Left lung (tissue), 10 donors: ENCODE measurements around the gene TSPOAP1. TPM values are rescaled to one million over a fixed set of nuclear protein-coding genes. Genes with fewer than 3 reads are reported as not detected.

ENCODE experiments used
- ATAC-seq: fragments of 200-7000 bp; cut with Tn5 transposase; one replicate; pipeline ENCODE4 v1.9.1; 2020; ENCODE audit warnings: moderate library complexity
- DNase-seq, 4 donors: peaks; one replicate each; pipeline ENCODE4 v3.0.0-alpha.2; 2013 to 2020
- H3K27ac ChIP-seq, 2 donors: fragments of 200-600 bp; sonication (generic) in 1 of 2; one replicate each; pipeline versions ENCODE4 v1.5.0 to v1.8.0; 2020 to 2021
- H3K27me3 ChIP-seq, 2 donors: fragments of 200-600 bp; sonication (generic) in 1 of 2; one replicate each; pipeline versions ENCODE4 v1.5.0 to v1.8.0; 2020 to 2021
- H3K36me3 ChIP-seq, 2 donors: fragments of 200-600 bp; sonication (generic) in 1 of 2; one replicate each; pipeline versions ENCODE4 v1.5.0 to v1.8.0; 2020 to 2021
- H3K4me1 ChIP-seq, 2 donors: fragments of 200-600 bp; one replicate each; pipeline ENCODE4 v1.8.0; 2021
- H3K4me3 ChIP-seq, 2 donors: fragments of 200-600 bp; sonication (generic) in 1 of 2; one replicate each; pipeline versions ENCODE4 v1.5.0 to v1.8.0; 2020 to 2021; ENCODE audit warnings: mild to moderate bottlenecking in 1 of 2
- H3K9me3 ChIP-seq, 2 donors: fragments of 200-600 bp; sonication (generic) in 1 of 2; one replicate each; pipeline versions ENCODE4 v1.5.0 to v1.8.0; 2020 to 2021
- CTCF ChIP-seq, 2 donors: fragments of 200-600 bp; sonication (generic) in 1 of 2; IDR thresholded peaks; one replicate each; pipeline versions ENCODE4 v1.5.0 to v1.8.0; 2021; ENCODE audit warnings: antibody characterized with exemption in 2 of 2
- intact Hi-C, 2 donors: fragments of 100-400 bp; cut with DNase I; formaldehyde crosslinking; loops; one replicate each; pipeline versions ENCODE4 v1.11.2 to v1.14.2; 2022
- polyA plus RNA-seq, 6 donors: library from polyadenylated mRNA; unstranded; fragments of 120-200 nt; gene quantifications; one replicate each; pipeline ENCODE4 v1.2.1, GENCODE V29; 2013; ENCODE audit not compliant: insufficient read length in 6 of 6
- total RNA-seq, 2 donors: library from RNA; stranded (reverse); fragmentation: NEBNext Ultra II Directional; extraction: Animal tissue kit (Norgen Biotek cat#: 25700); gene quantifications; one replicate each; pipeline ENCODE4 v1.2.1, GENCODE V29; 2021
- donor health status: DM: no; HTN: yes; CAD: no.
- donor health status: DM: no; HTN: no; CAD: no.

The TSPOAP1 gene
- total and polyA plus RNA-seq, 8 donors = 7.9 to 65.0 (median 52.7) TPM

GRCh38 chr17:58284613-58285421 is 43.8 kb downstream of the TSPOAP1 start:
- peak in 1 of 4 donors; percentile 19 for DNase-seq
- no peak for TF ChIP-seq CTCF (IDR thresholded peaks at IDR 0.05)
- H3K36me3 ChIP-seq = no peaks in the 10 kb centered on the region
- intact Hi-C loops = no loop called here
- no peak for ATAC-seq
- H3K27me3 ChIP-seq = peaks cover 9 to 66% of the 10 kb centered on the region in 2 donors
- H3K9me3 ChIP-seq = no peaks in the 10 kb centered on the region
- H3K4me1 ChIP-seq = peaks cover 0 to 37% of the 10 kb centered on the region in 2 donors
- no peak overlapping the region for H3K27ac ChIP-seq
- no peak overlapping the region for H3K4me3 ChIP-seq

DNA sequence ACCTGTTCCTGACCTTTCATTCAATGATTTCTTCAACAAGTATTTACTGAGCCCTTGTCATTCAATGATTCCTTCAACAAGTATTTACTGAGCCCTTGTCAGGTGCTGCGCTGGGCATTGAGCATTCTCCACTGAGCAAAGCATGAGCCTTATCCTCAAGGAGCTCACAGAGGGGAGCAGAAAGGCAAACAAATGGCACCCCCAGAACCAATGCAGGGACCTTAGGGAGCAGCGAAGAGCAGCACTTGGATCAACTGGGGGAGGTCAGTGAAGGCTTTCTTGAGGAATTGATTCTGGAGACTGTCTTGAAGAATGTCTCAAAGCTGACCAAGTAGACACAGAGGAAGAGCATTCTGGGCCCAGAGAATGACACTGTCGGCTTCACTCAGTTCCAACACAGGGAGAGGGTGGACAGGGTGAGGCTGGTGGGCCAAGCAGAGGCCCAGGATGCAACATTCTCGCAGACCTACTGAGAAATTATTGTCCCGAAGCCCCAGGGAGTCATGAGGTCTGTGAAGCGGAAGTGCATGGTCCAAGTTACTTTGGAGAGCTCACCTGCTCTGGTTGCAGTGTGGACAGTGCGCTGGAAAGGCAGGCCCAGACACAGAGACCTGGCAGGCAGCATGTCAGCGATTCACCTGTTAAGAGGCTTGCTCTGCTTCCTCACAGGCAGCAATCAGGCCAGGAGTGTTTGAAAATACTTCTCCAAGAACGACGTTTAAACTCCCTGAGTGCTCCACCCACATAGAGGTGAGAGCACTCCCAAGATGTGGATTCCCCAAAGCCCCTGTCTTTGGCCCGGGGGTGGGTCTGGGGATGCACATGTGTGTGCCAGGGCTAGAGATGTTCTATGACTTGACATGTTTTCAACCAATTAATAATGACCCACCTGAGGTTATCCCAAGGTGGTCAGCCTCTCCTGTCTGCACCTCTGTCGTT is 44.7 kb downstream of the TSPOAP1 start:
- peaks cover 4 to 39% of the 10 kb centered on the region in 2 donors for H3K4me1 ChIP-seq
- ATAC-seq = peak; percentile 36
- no peak for DNase-seq
- no peaks in the 10 kb centered on the region for H3K9me3 ChIP-seq
- H3K4me3 ChIP-seq = no peak overlapping the region
- no peak for TF ChIP-seq CTCF (IDR thresholded peaks at IDR 0.05)
- intact Hi-C loops = no loop called here
- H3K27ac ChIP-seq = no peak overlapping the region
- H3K27me3 ChIP-seq = peaks cover 12 to 66% of the 10 kb centered on the region in 2 donors
- no peaks in the 10 kb centered on the region for H3K36me3 ChIP-seq

DNA sequence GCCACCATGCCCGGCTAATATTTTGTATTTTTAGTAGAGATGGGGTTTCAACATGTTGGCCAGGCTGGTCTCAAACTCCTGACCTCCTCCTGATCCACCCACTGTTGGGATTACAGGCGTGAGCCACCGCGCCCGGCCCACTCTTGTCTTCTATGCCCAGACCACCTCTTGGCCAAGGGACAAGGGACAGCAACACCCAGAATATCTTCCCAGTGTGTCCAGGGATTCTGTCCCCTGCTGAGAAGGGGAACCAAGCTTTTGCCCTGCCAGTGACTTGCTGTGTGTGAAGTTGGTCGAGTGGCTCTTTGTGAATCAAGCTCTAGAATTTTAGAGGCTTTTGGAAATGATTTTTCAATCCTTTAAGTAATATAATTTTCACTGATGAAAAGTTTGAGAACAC is 46.2 kb downstream of the TSPOAP1 start:
- DNase-seq (no peak), ATAC-seq (no peak)
- TF ChIP-seq CTCF (IDR thresholded peaks at IDR 0.05) = no peak
- Histone ChIP-seq H3K27ac (no peak overlapping the region), H3K27me3 (peaks cover 7 to 66% of the 10 kb centered on the region in 2 donors), H3K9me3 (no peaks in the 10 kb centered on the region), H3K4me3 (no peak overlapping the region), H3K36me3 (no peaks in the 10 kb centered on the region), H3K4me1 (peaks cover 4 to 54% of the 10 kb centered on the region in 2 donors)
- intact Hi-C loops = no loop called here

DNA sequence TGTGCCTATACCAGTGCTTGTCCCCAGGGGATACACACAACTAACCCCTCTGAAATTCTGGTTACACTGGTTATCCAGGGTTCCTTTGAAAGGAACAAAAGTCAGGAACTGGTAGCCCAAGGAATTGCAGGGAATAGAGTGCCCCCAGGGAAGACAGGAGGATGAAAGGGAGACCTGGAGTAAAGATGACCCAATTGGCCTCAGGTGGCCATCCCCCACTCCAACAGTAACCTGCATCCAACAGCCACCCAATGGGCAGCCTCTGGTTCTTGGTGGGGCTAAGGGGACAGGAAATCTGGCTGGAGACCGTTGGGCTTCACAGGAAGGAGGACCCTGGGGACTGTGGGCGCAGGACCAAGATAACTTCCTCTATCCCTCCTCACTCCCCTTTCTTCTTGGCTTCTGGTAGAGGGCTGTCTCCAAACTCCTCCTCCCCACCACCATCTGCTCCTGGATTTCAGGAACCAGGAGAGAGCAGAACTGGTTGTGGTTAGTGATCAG is 47.0 kb downstream of the TSPOAP1 start:
- H3K4me3 ChIP-seq = no peak overlapping the region
- peaks cover 4 to 59% of the 10 kb centered on the region in 2 donors for H3K4me1 ChIP-seq
- ATAC-seq = no peak
- DNase-seq = no peak
- TF ChIP-seq CTCF (IDR thresholded peaks at IDR 0.05) = no peak
- no peaks in the 10 kb centered on the region for H3K9me3 ChIP-seq
- intact Hi-C loops = no loop called here
- no peak overlapping the region for H3K27ac ChIP-seq
- peaks cover 7 to 60% of the 10 kb centered on the region in 2 donors for H3K27me3 ChIP-seq
- H3K36me3 ChIP-seq = no peaks in the 10 kb centered on the region
